Measurements from ENCODE around the gene DCXR.

The DCXR gene

GRCh38 chr17:82037092-82037888 lies at the start of gene DCXR:
Gene DCXR, minus strand, starts transcription at chr17:82037697. Its CDS starts 15 bp downstream, at chr17:82037682.
- DNase-seq (ENCODE audit: low read depth in 2 of 2, low spot score in 1 of 2) = peak; percentile 77 to 90

GRCh38 chr17:82085931-82086764 lies 48.7 kb upstream of the DCXR start:
- DNase-seq (ENCODE audit: low read depth in 2 of 2, low spot score in 1 of 2) = no peak

- no peak for DNase-seq (ENCODE audit: low read depth in 2 of 2, low spot score in 1 of 2)
Measured at GRCh38 chr17:82085031-82085861, 47.7 kb upstream of the DCXR start.

GRCh38 chr17:82084373-82085030 lies 47.0 kb upstream of the DCXR start:
- no peak for DNase-seq (ENCODE audit: low read depth in 2 of 2, low spot score in 1 of 2)

- DNase-seq (ENCODE audit: low read depth in 2 of 2, low spot score in 1 of 2) = no peak
Measured at GRCh38 chr17:82083533-82084359, 46.2 kb upstream of the DCXR start.

GRCh38 chr17:82083009-82083408 lies 45.5 kb upstream of the DCXR start:
- DNase-seq (ENCODE audit: low read depth in 2 of 2, low spot score in 1 of 2) = no peak

GRCh38 chr17:82082456-82082855 lies 45.0 kb upstream of the DCXR start:
- no peak for DNase-seq (ENCODE audit: low read depth in 2 of 2, low spot score in 1 of 2)

GRCh38 chr17:82081966-82082365 lies 44.5 kb upstream of the DCXR start:
- DNase-seq (ENCODE audit: low read depth in 2 of 2, low spot score in 1 of 2) = no peak

GRCh38 chr17:82081546-82081945 lies 44.0 kb upstream of the DCXR start:
- no peak for DNase-seq (ENCODE audit: low read depth in 2 of 2, low spot score in 1 of 2)

GRCh38 chr17:82080789-82081464 lies 43.4 kb upstream of the DCXR start:
- DNase-seq (ENCODE audit: low read depth in 2 of 2, low spot score in 1 of 2) = no peak

- no peak for DNase-seq (ENCODE audit: low read depth in 2 of 2, low spot score in 1 of 2)
Measured at GRCh38 chr17:82080048-82080788, 42.7 kb upstream of the DCXR start.

- no peak for DNase-seq (ENCODE audit: low read depth in 2 of 2, low spot score in 1 of 2)
Measured at GRCh38 chr17:82079001-82079677, 41.6 kb upstream of the DCXR start.

- DNase-seq (ENCODE audit: low read depth in 2 of 2, low spot score in 1 of 2) = no peak
Measured at GRCh38 chr17:82078433-82078832, 40.9 kb upstream of the DCXR start.

GRCh38 chr17:82077617-82078358 lies 40.3 kb upstream of the DCXR start:
- DNase-seq (ENCODE audit: low read depth in 2 of 2, low spot score in 1 of 2) = no peak

- no peak for DNase-seq (ENCODE audit: low read depth in 2 of 2, low spot score in 1 of 2)
Measured at GRCh38 chr17:82076785-82077591, 39.5 kb upstream of the DCXR start.

- DNase-seq (ENCODE audit: low read depth in 2 of 2, low spot score in 1 of 2) = no peak
Measured at GRCh38 chr17:82076018-82076784, 38.7 kb upstream of the DCXR start.

Measured in stimulated activated CD8-positive, alpha-beta memory T cell treated with anti-CD3 and anti-CD28 coated beads, Interleukin-4, amount 100 ng/mL, for 4 hours (primary cell).